Amygdala (tissue), 56 donors: Measurements from ENCODE around the gene CSPG4.
A peak's percentile ranks its signal among the peaks of the same experiment; 100 is the strongest.

Source experiments
- DNase-seq, 56 donors: peaks; one replicate each; lab custom pipeline; 2025; lab: John Stamatoyannopoulos, UW

CSPG4 gene

GRCh38 chr15:75674366-75674765 is 38.3 kb downstream of the CSPG4 start:
- DNase-seq, result no peak

- DNase-seq, result no peak
These were observed 39.0 kb downstream of the CSPG4 start for GRCh38 chr15:75673426-75674235.

- DNase-seq, result peak in 12 of 56 donors; percentile 5 to 53 (median 26)
These were observed 39.8 kb downstream of the CSPG4 start for GRCh38 chr15:75672646-75673425.

GRCh38 chr15:75671730-75672602 is 40.7 kb downstream of the CSPG4 start:
- no peak for DNase-seq

GRCh38 chr15:75669879-75670212 is 42.8 kb downstream of the CSPG4 start:
- DNase-seq, result no peak

GRCh38 chr15:75669191-75669878 is 43.3 kb downstream of the CSPG4 start:
- no peak for DNase-seq

GRCh38 chr15:75666823-75667501 is 45.7 kb downstream of the CSPG4 start:
- DNase-seq, result peak in 3 of 56 donors; percentile 18 to 33 (median 30)

GRCh38 chr15:75663931-75664421 is 48.7 kb downstream of the CSPG4 start:
- DNase-seq, result no peak

GRCh38 chr15:75662823-75663519 is 49.7 kb downstream of the CSPG4 start:
- DNase-seq, result no peak

- no peak for DNase-seq
These were observed 50.9 kb downstream of the CSPG4 start for GRCh38 chr15:75661756-75662140.

GRCh38 chr15:75661100-75661755 is 51.4 kb downstream of the CSPG4 start:
- peak in 27 of 56 donors; percentile 12 to 73 (median 35) for DNase-seq

GRCh38 chr15:75659928-75660645 is 52.6 kb downstream of the CSPG4 start:
- peak in 3 of 56 donors; percentile 2 to 37 (median 22) for DNase-seq

- DNase-seq, result no peak
These were observed 53.4 kb downstream of the CSPG4 start for GRCh38 chr15:75659141-75659771.

GRCh38 chr15:75656813-75657212 is 55.8 kb downstream of the CSPG4 start:
- DNase-seq, result no peak

- no peak for DNase-seq
These were observed 56.3 kb downstream of the CSPG4 start for GRCh38 chr15:75656331-75656730.

- no peak for DNase-seq
These were observed 56.7 kb downstream of the CSPG4 start for GRCh38 chr15:75655931-75656330.
